GM19467 (cell line): ENCODE data around the gene BACH2.
A peak's percentile ranks its signal among the peaks of the same experiment; 100 is the strongest.
"Not testable (repeated sequence)": the region's sequence is repeated elsewhere in the genome, so short reads cannot be mapped to it uniquely, and the experiment has no call there.

ENCODE experiments used
- ATAC-seq: cut with Tn5 transposase; IDR thresholded peaks from one replicate; pipeline ENCODE4 v1.9.1; 2021; ENCODE audit warnings: mild to moderate bottlenecking, moderate library complexity; ENCODE audit not compliant: unreplicated experiment

The BACH2 gene

GRCh38 chr6:90044182-90044832, 252.3 kb downstream of the BACH2 start:
- ATAC-seq, result no peak

GRCh38 chr6:90040931-90041330, 255.7 kb downstream of the BACH2 start:
- no peak for ATAC-seq

GRCh38 chr6:90039911-90040310, 256.7 kb downstream of the BACH2 start:
- ATAC-seq, result no peak

GRCh38 chr6:90038961-90039653, 257.5 kb downstream of the BACH2 start:
- ATAC-seq, result no peak

- ATAC-seq, result no peak
Observed at GRCh38 chr6:90036963-90037362, 259.7 kb downstream of the BACH2 start.

- no peak for ATAC-seq
Observed at GRCh38 chr6:90035047-90035723, 261.5 kb downstream of the BACH2 start.

- no peak for ATAC-seq
Observed at GRCh38 chr6:90033746-90034271, 262.8 kb downstream of the BACH2 start.

GRCh38 chr6:90032489-90033212, 264.0 kb downstream of the BACH2 start:
- not testable (repeated sequence) for ATAC-seq

GRCh38 chr6:90028995-90029635, 267.5 kb downstream of the BACH2 start:
- no peak for ATAC-seq

GRCh38 chr6:90028066-90028778, 268.4 kb downstream of the BACH2 start:
- ATAC-seq, result no peak

GRCh38 chr6:90026216-90026615, 270.4 kb downstream of the BACH2 start:
- no peak for ATAC-seq

- ATAC-seq, result no peak
Observed at GRCh38 chr6:90025523-90026061, 271.1 kb downstream of the BACH2 start.

GRCh38 chr6:90024633-90025032, 272.0 kb downstream of the BACH2 start:
- no peak for ATAC-seq

GRCh38 chr6:90021711-90022110, 274.9 kb downstream of the BACH2 start:
- ATAC-seq, result no peak

GRCh38 chr6:90020746-90021145, 275.9 kb downstream of the BACH2 start:
- ATAC-seq, result no peak

GRCh38 chr6:90019216-90019615, 277.4 kb downstream of the BACH2 start:
- no peak for ATAC-seq

GRCh38 chr6:90015883-90016282, 280.8 kb downstream of the BACH2 start:
- no peak for ATAC-seq

- ATAC-seq, result no peak
Observed at GRCh38 chr6:90008908-90009501, 287.6 kb downstream of the BACH2 start.

- ATAC-seq, result peak; percentile 52
Observed at GRCh38 chr6:90008189-90008907, 288.3 kb downstream of the BACH2 start.
